ENCODE measurements around the gene ZFYVE21. TPM values are rescaled to one million over a fixed set of nuclear protein-coding genes. Genes with fewer than 3 reads are reported as not detected.
A peak's percentile ranks its signal among the peaks of the same experiment; 100 is the strongest.

The ZFYVE21 gene
- total RNA-seq, 2 donors from 2014 or later = 162 to 215 TPM

- DNase-seq (ENCODE audit: low spot score) = no peak
- intact Hi-C loops (cut with DNase I) = no loop called here
- Histone ChIP-seq H3K4me1 (replicated peaks) (peaks cover 53% of the 10 kb centered on the region), H3K9me3 (no peaks in the 10 kb centered on the region), H3K27ac (peak overlapping the region; percentile 75 to 88), H3K27me3 (replicated peaks; ENCODE audit: insufficient read depth) (no peaks in the 10 kb centered on the region), H3K36me3 (no peaks in the 10 kb centered on the region), H3K4me3 (no peak overlapping the region)
- no peak for TF ChIP-seq CTCF (IDR thresholded peaks at IDR 0.05)
- TF ChIP-seq POLR2AphosphoS5 (IDR thresholded peaks at IDR 0.05) = no peak
- TF ChIP-seq POLR2A (IDR thresholded peaks at IDR 0.05) = no peak
- 78% methylated on average over 39 of the region's 41 CpGs for whole genome bisulfite sequencing
These were observed 8.9 kb upstream of the ZFYVE21 start for GRCh38 chr14:103706551-103707328.

GRCh38 chr14:103707329-103708263, 8.0 kb upstream of the ZFYVE21 start:
- Histone ChIP-seq H3K36me3 (no peaks in the 10 kb centered on the region), H3K27me3 (replicated peaks; ENCODE audit: insufficient read depth) (no peaks in the 10 kb centered on the region), H3K4me1 (replicated peaks) (peaks cover 61% of the 10 kb centered on the region), H3K9me3 (no peaks in the 10 kb centered on the region), H3K27ac (peak overlapping the region; percentile 60 to 88), H3K4me3 (no peak overlapping the region)
- intact Hi-C loops (cut with DNase I) = no loop called here
- TF ChIP-seq CTCF (IDR thresholded peaks at IDR 0.05) (no peak), POLR2A (IDR thresholded peaks at IDR 0.05) (no peak), POLR2AphosphoS5 (IDR thresholded peaks at IDR 0.05) (no peak)
- DNase-seq (ENCODE audit: low spot score) = no peak
- 67% methylated on average over 21 of the region's 29 CpGs for WGBS

GRCh38 chr14:103708750-103709187, 6.8 kb upstream of the ZFYVE21 start:
- Histone ChIP-seq H3K36me3 (no peaks in the 10 kb centered on the region), H3K9me3 (no peaks in the 10 kb centered on the region), H3K27ac (peak overlapping the region; percentile 60 to 88), H3K4me3 (no peak overlapping the region), H3K27me3 (replicated peaks; ENCODE audit: insufficient read depth) (no peaks in the 10 kb centered on the region), H3K4me1 (replicated peaks) (peaks cover 69% of the 10 kb centered on the region)
- WGBS = 27% methylated on average over 18 of the region's 18 CpGs
- intact Hi-C loops (cut with DNase I) = no loop called here
- no peak for TF ChIP-seq POLR2A (IDR thresholded peaks at IDR 0.05)
- peak; percentile 90 for TF ChIP-seq POLR2AphosphoS5 (IDR thresholded peaks at IDR 0.05)
- TF ChIP-seq CTCF (IDR thresholded peaks at IDR 0.05) = peak in 1 of 4 experiments; percentile 20
- peak; percentile 89 for DNase-seq (ENCODE audit: low spot score)

GRCh38 chr14:103709814-103710213, 5.8 kb upstream of the ZFYVE21 start:
- 84% methylated on average over 15 of the region's 15 CpGs for WGBS
- TF ChIP-seq POLR2AphosphoS5 (IDR thresholded peaks at IDR 0.05) = no peak
- TF ChIP-seq CTCF (IDR thresholded peaks at IDR 0.05) = no peak
- no peak for TF ChIP-seq POLR2A (IDR thresholded peaks at IDR 0.05)
- Histone ChIP-seq H3K4me1 (replicated peaks) (peaks cover 69% of the 10 kb centered on the region), H3K36me3 (no peaks in the 10 kb centered on the region), H3K4me3 (no peak overlapping the region), H3K9me3 (no peaks in the 10 kb centered on the region), H3K27me3 (replicated peaks; ENCODE audit: insufficient read depth) (no peaks in the 10 kb centered on the region), H3K27ac (peak overlapping the region; percentile 60 to 88)
- intact Hi-C loops (cut with DNase I) = loop anchor here (10.0 kb wide), 1 partner anchor 145 kb away; the partner anchor contains the start of genes BAG5 and COA8
- no peak for DNase-seq (ENCODE audit: low spot score)
